GM18519 (cell line): Measurements from ENCODE around the gene TMEM218.
"Not testable (repeated sequence)": the region's sequence is repeated elsewhere in the genome, so short reads cannot be mapped to it uniquely, and the experiment has no call there.

Experiments
- ATAC-seq: cut with Tn5 transposase; IDR thresholded peaks from one replicate; pipeline ENCODE4 v1.9.1; 2021; ENCODE audit warnings: mild to moderate bottlenecking, moderate library complexity; ENCODE audit not compliant: unreplicated experiment, low FRiP score

Gene TMEM218

GRCh38 chr11:125062218-125062930, 49.1 kb downstream of the TMEM218 start:
- no peak for ATAC-seq

GRCh38 chr11:125061281-125061680, 50.1 kb downstream of the TMEM218 start:
- ATAC-seq: no peak

GRCh38 chr11:125057693-125058016, 53.8 kb downstream of the TMEM218 start:
- ATAC-seq: no peak

GRCh38 chr11:125056931-125057692, 54.3 kb downstream of the TMEM218 start:
- no peak for ATAC-seq

GRCh38 chr11:125056111-125056510, 55.3 kb downstream of the TMEM218 start:
- not testable (repeated sequence) for ATAC-seq

GRCh38 chr11:125055107-125055715, 56.2 kb downstream of the TMEM218 start:
- no peak for ATAC-seq

GRCh38 chr11:125053167-125053566, 58.3 kb downstream of the TMEM218 start:
- ATAC-seq: no peak

DNA sequence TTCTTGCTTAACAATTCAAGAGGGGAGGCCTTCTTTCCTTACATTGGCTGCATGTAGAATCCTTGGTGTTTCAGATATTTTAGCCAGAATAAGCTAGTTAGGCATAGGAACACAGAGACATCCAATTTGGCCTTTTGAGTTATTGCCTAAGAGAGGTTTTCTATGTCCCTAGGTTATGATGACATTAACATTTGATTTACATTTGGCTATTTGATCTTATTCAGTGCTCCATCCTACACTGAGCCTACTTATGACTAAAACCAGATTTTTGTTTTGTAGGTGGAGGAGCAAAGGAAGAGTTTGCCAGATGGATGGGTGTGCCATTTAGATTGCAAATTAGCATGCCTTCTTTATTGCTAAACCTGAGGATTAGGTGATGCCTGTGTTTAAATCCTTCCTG, 59.4 kb downstream of the TMEM218 start:
- ATAC-seq: no peak

DNA sequence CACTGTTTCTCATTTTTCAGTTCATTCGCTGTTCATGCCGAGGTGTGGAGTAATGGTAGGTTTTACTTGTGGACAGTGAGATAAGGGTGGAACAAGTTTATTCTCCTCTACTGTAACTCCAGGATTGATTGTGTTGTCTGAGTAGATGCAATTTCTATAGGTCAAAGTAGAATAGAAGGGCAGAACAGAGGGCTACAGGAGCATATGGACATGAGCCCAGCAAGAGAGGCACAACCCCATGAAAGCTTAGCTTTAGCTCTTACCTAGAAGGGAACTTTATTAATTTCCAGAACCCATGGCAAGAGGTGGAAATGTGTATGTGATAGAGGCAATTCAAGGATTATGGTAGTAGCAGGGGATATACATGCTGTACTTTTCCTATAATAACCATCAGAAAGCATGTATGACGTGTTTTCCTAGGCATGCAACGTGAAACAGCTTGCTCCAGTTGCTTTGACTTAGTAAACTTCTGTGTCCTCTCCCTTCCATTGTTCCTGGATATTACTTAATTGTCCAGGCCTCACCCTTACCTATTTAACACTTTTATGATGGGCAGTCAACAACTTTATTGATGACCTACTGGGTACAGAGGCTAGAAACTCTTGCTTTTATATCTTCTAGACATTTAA, 62.1 kb downstream of the TMEM218 start:
- no peak for ATAC-seq
